Activated CD4-positive, alpha-beta memory T cell treated with anti-CD3 and anti-CD28 coated beads, Interleukin-2, amount 10 ng/mL, durations not matched to agents 7 days and 5 days (primary cell): Measurements from ENCODE around the gene CSF2RB. TPM values are rescaled to one million over a fixed set of nuclear protein-coding genes. Genes with fewer than 3 reads are reported as not detected.

ENCODE experiments used
- CTCF ChIA-PET: fragments of 350-600 bp; sonication (Branson Sonifier 250); formaldehyde crosslinking; loops from one replicate; lab custom pipeline; 2021; ENCODE audit warnings: antibody characterized with exemption, inconsistent platforms; lab: Charles Lee
- POLR2A ChIA-PET: fragments of 350-600 bp; sonication (Branson Sonifier 250); formaldehyde crosslinking; loops from one replicate; lab custom pipeline; 2021; ENCODE audit warnings: antibody characterized with exemption; lab: Charles Lee
- DNase-seq: peaks from one replicate; pipeline ENCODE4 v3.0.0-alpha.2; 2020
- H3K27ac Mint-ChIP-seq: one replicate; pipeline ENCODE4 v1.8.0; 2021; ENCODE audit warnings: mild to moderate bottlenecking, mixed read lengths
- H3K27me3 Mint-ChIP-seq: one replicate; pipeline ENCODE4 v1.8.0; 2021; ENCODE audit warnings: mixed read lengths
- H3K36me3 Mint-ChIP-seq: one replicate; pipeline ENCODE4 v1.8.0; 2021; ENCODE audit warnings: low read depth, mixed read lengths
- H3K4me1 Mint-ChIP-seq: one replicate; pipeline ENCODE4 v1.8.0; 2021; ENCODE audit warnings: mixed read lengths
- H3K4me3 Mint-ChIP-seq: one replicate; pipeline ENCODE4 v1.8.0; 2021; ENCODE audit warnings: mild to moderate bottlenecking, mixed read lengths
- H3K9me3 Mint-ChIP-seq: one replicate; pipeline ENCODE4 v1.8.0; 2021; ENCODE audit warnings: mixed read lengths
- total RNA-seq, 2 experiments: library from RNA; stranded (reverse); gene quantifications; one replicate each; pipeline ENCODE4 v1.2.3, GENCODE V29; 2021

The CSF2RB gene
- total RNA-seq, 2 experiments from 2014 or later = 2.3 to 3.0 TPM

DNA sequence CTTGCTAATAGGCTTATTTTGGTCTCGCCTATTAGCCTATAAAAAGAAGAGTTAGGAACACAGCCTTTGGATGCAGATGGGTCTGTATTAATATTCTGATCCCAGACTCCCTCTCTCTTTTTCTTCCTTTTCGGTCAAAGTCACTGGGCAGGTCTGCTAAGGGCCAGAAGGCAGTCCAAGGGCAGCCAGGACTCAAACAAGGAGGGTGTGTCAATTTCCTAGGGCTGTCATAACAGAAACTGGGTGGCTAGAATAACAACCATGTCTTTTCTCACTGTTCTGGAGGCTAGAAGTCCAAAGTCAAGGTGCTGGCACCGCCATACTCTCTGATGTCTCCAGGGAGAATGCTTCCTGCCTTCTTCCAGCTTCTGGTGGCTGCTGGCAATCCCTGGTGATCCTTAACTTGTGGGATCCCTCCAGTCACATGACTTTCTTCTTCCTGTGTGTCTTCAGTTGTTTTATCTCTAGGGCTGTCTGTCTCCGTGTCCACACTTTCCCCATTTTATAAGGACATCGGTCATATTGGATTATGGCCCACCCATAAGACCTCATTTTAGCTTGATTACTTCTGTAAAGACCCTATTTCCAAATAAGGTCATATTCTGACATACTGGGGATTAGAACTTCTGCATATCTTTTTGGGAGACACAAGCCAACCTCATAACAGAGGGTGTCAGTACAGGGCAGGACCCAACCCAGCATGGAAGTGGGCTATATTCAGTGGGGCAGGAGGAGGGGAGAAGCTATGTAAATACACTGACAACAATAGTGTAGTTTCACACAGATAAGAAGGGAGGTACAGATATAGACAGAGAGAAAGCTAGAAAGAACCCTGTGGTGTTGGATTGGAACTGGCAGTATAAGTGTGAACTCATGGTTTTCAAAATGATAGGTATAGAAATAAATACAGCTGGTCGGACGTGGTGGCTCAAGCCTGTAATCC lies 5.9 kb upstream of the CSF2RB start:
- ChIA-PET CTCF (interaction anchor here (1.1 to 1.7 kb wide), 2 partner anchors 48 to 54 kb away, joined by 4 to 5 read pairs; no protein-coding TSS in a partner anchor), POLR2A (no interaction called here)
- no peak overlapping the region for H3K27ac Mint-ChIP-seq
- peaks cover 44% of the 10 kb centered on the region for H3K27me3 Mint-ChIP-seq
- peaks cover 5% of the 10 kb centered on the region for H3K36me3 Mint-ChIP-seq
- H3K9me3 Mint-ChIP-seq = peaks cover 9% of the 10 kb centered on the region
- peaks cover 3% of the 10 kb centered on the region for H3K4me1 Mint-ChIP-seq
- H3K4me3 Mint-ChIP-seq = no peak overlapping the region
- no peak for DNase-seq

DNA sequence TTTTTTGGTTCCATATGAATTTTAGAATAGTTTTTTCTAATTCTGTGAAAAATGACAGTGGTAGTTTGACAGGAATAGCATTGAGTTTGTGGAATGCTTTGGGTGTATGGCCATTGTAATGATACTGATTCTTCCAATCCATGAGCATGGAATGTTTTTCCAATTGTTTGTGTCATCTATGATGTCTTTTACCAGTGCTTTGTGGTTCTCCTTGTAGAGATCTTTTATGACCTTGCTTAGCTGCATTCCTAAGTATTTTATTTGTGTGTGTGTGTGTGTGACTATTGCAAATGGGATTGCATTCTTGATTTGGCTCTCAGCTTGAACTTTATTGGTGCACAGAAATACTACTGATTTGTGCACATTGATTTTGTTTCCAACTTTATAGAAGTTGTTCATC lies 3.0 kb upstream of the CSF2RB start:
- H3K4me1 Mint-ChIP-seq = peaks cover 3% of the 10 kb centered on the region
- no peak for DNase-seq
- H3K4me3 Mint-ChIP-seq = no peak overlapping the region
- CTCF ChIA-PET = interaction anchor here (1.0 to 1.3 kb wide), 2 partner anchors 51 to 54 kb away, joined by 3 to 5 read pairs; no protein-coding TSS in a partner anchor
- H3K9me3 Mint-ChIP-seq = no peaks in the 10 kb centered on the region
- no peaks in the 10 kb centered on the region for H3K36me3 Mint-ChIP-seq
- peaks cover 33% of the 10 kb centered on the region for H3K27me3 Mint-ChIP-seq
- no peak overlapping the region for H3K27ac Mint-ChIP-seq
- POLR2A ChIA-PET = no interaction called here

DNA sequence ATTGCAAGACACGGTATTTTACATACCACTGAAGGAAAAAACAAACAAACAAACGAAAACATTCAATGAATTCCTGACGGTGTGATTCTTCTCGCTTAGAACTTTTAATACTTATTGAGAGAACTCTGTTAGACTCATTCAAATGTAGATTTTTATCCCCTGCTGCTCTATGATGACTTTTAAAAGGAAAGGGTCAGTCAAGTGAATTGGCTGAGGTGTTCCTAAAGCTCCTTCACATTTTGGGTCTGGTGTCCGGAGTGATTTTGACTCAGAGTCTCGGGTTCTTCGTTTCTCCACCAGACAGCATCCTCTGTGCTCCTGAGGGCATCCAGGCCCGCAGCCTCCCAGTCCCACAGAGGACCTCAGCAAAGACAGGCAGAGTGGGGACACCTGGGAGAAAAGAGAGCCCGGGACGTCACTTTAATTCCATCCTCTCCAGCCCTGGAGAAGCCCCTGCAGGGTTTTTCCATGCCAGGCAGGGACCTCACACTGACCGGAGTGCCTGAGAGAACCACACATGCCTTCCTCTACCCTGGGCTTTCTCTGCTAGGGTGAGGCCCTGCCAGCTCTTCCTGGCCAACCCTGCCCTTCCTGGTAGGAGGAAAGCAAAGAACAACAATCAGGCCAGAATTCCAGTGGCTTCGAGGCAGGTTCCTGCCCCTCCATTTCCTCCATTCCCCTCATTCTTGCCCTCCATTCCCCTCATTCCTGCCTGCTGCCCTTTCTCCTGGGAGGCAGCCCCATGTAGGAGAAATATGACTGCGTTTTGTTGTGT lies 1.4 kb upstream of the CSF2RB start:
- Mint-ChIP-seq H3K4me1 (peaks cover 3% of the 10 kb centered on the region), H3K4me3 (no peak overlapping the region), H3K27me3 (peaks cover 37% of the 10 kb centered on the region), H3K36me3 (no peaks in the 10 kb centered on the region), H3K27ac (no peak overlapping the region), H3K9me3 (no peaks in the 10 kb centered on the region)
- ChIA-PET CTCF (no interaction called here), POLR2A (no interaction called here)
- DNase-seq = no peak

DNA sequence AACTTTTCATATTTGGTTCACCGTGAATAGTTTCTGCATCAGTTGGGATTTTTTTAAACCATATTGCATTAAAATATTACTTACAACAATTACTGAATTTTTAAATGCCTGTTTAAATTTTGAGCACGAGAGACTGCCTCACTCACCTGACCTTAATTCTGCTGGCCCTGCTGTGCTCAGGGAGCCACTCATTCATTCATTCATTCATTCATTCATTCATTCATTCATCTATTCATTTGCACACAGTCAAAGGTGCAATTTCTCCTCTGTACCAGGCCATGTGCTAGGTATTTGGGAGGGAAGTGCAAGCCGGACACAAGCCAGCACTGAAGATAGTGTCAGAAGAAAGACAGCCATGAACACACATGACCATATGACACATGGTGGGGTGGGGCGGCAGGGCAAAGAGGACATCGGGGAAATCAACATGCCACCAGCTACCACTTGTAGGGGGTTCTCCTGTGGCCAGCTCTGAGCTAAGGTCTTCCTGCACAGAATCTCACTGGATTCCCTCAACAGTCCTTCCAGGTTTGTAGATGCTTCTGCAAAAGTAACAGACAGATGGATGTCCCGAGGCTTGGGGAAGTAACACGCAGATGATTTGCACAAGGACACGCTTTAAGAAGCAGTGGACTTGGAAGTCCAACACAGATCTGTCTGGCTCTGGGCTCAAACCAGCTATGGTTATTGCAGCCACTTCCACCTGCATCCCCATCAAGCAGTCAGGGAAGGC lies 568 bp upstream of the CSF2RB start:
- no peaks in the 10 kb centered on the region for H3K36me3 Mint-ChIP-seq
- peaks cover 3% of the 10 kb centered on the region for H3K4me1 Mint-ChIP-seq
- ChIA-PET POLR2A (no interaction called here), CTCF (no interaction called here)
- no peak for DNase-seq
- H3K27ac Mint-ChIP-seq = no peak overlapping the region
- H3K4me3 Mint-ChIP-seq = peak overlapping the region; percentile 16
- H3K9me3 Mint-ChIP-seq = no peaks in the 10 kb centered on the region
- peaks cover 38% of the 10 kb centered on the region for H3K27me3 Mint-ChIP-seq

DNA sequence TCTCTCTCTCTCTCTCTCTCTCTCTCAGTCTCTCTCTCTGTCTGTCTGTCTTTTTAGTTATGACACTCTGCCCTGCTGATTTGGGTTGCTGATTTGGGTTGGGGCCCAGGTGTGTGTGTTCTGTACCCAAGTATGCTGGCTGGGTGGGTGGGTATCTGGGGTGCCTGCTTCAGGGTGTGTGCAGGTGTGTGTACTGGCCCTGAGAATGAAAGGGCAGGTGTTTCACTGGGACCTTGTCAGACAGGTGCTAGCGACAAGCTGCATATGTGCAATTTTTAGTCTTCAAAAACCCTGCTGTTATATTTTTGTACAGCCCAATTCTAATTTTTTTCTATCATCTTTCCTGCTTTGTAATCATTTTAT lies 943 bp downstream of the CSF2RB start:
- peak overlapping the region; percentile 50 for H3K4me3 Mint-ChIP-seq
- no peaks in the 10 kb centered on the region for H3K9me3 Mint-ChIP-seq
- H3K36me3 Mint-ChIP-seq = no peaks in the 10 kb centered on the region
- no peak overlapping the region for H3K27ac Mint-ChIP-seq
- peaks cover 41% of the 10 kb centered on the region for H3K27me3 Mint-ChIP-seq
- DNase-seq = no peak
- peaks cover 3% of the 10 kb centered on the region for H3K4me1 Mint-ChIP-seq
- POLR2A ChIA-PET = interaction anchor here (0.7 to 1.4 kb wide), 2 partner anchors 10 to 12 kb away, joined by 3 read pairs; no protein-coding TSS in a partner anchor
- CTCF ChIA-PET = interaction anchor here (1.7 kb wide), 1 partner anchor 58 kb away, joined by 4 read pairs; no protein-coding TSS in a partner anchor

DNA sequence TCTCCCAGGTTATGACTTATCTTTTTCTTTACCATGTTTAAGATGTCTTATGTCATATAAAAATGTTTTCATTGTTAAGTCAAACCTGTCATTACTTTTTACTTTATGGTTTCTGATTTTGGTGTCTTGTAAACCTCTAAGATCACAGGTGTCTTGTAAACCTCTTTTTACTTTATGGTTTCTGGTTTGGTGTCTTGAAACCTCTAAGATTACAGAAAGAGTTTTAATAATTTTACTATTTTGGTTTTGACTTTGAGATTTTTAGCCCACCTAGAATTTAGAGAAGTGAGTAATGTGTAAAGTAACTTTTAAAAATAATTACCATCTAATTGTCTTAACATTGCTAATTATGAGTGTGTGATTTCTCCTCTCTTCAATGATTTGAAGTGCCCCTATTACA lies 2.6 kb downstream of the CSF2RB start:
- H3K4me1 Mint-ChIP-seq = peaks cover 5% of the 10 kb centered on the region
- H3K9me3 Mint-ChIP-seq = no peaks in the 10 kb centered on the region
- no peak for DNase-seq
- peaks cover 41% of the 10 kb centered on the region for H3K27me3 Mint-ChIP-seq
- no peak overlapping the region for H3K4me3 Mint-ChIP-seq
- H3K36me3 Mint-ChIP-seq = no peaks in the 10 kb centered on the region
- no peak overlapping the region for H3K27ac Mint-ChIP-seq
- ChIA-PET POLR2A (no interaction called here), CTCF (no interaction called here)

DNA sequence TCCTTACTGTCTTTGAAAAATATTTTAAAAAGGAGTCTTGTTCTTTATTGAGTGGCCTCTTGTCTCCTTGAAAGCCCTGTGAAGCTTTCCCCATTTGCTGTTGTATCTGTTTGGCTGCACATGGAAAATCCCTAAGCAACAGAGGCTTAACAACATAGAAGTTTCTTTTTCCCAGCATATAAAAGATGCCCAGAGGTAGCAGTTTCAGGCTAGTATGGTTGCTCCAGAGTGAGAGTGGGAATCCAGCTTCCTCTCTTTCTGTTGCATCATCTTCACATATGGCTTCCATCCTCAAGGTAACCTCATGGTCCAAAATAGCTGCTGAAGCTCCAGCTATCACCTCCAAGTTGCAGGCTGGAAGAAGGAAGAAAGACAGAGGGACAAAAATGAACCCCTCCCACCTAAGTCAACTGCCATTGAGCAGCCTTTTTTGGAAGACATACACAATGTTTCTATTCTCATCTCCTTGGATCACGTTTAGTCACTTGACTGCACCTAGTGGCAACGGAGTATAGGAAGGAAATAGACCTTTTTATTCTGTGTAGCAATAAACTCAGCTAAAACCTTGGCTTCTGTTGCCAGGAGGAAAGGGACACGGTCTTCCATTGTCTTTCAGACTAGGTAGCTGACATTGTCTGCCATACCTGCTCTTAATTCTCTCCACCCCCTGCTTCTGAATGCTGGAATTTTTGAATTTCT lies 5.3 kb downstream of the CSF2RB start:
- no peak overlapping the region for H3K27ac Mint-ChIP-seq
- ChIA-PET POLR2A (interaction anchor here (0.7 kb wide), 1 partner anchor 15 kb away, joined by 3 read pairs; no protein-coding TSS in a partner anchor), CTCF (no interaction called here)
- H3K9me3 Mint-ChIP-seq = no peaks in the 10 kb centered on the region
- H3K36me3 Mint-ChIP-seq = no peaks in the 10 kb centered on the region
- peaks cover 30% of the 10 kb centered on the region for H3K27me3 Mint-ChIP-seq
- no peak for DNase-seq
- H3K4me3 Mint-ChIP-seq = no peak overlapping the region
- H3K4me1 Mint-ChIP-seq = peaks cover 6% of the 10 kb centered on the region

DNA sequence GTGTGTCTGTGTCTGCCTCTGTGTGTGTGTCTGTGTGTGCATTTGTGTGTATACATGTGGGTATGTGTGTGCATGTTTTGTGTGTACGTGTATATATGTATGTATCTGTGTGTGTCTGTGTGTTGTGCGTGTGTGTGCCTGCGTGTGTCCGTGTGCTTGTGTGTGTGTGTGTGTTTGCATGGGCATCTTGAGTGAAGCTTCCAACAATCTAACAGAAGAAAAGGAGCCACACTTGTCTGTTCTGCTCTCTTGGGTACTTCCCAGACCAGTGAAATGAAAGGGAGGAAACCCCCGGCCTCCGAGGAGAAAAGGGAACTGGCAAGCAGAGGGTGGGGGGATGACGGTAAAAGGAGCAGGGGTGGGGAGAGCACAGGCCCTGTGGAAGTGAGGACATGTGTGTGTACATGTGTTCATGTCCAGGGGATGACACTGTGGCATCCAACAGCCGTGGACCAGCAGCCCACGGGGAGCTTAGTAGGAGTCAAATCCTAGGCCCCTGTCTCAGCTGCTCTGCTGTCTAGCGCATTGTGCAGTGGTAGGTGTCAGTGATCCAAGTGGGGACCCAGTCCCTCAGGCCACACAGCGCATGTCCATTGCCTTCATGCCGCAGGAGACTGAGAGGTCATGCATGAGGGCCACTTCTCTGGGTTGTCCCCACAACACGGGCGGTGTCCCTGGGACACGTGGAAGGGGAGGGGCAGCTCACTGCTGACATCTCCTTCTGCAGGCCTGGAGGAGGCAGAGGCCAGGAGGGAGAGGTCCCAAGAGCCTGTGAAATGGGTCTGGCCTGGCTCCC lies 8.1 kb downstream of the CSF2RB start:
- H3K36me3 Mint-ChIP-seq = no peaks in the 10 kb centered on the region
- no peak overlapping the region for H3K4me3 Mint-ChIP-seq
- DNase-seq = no peak
- ChIA-PET POLR2A (no interaction called here), CTCF (interaction anchor here (0.6 kb wide), 1 partner anchor 39 kb away, joined by 3 read pairs; no protein-coding TSS in a partner anchor)
- no peaks in the 10 kb centered on the region for H3K9me3 Mint-ChIP-seq
- H3K27ac Mint-ChIP-seq = no peak overlapping the region
- peaks cover 28% of the 10 kb centered on the region for H3K27me3 Mint-ChIP-seq
- peaks cover 20% of the 10 kb centered on the region for H3K4me1 Mint-ChIP-seq

DNA sequence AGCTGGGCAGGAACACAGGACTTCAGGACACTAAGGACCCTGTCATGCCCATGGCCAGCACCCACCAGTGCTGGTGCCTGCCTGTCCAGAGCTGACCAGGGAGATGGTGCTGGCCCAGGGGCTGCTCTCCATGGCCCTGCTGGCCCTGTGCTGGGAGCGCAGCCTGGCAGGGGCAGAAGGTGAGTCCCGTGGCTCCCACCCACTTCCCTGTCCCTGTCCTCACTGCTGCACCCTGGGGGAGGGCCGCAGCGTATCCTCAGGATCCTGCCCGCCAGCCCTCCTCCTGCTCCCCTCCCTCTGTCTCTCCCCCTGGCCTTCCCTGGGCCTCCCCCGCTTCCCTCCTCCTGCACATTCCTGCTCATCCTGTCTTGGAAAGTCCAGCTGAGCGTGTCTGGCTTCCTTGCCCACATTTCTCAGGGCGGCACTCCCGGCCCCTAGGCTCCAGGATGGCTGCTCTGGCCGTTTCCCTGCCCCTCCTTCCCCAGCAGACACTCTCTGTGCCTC lies 8.7 kb downstream of the CSF2RB start:
- Mint-ChIP-seq H3K27me3 (peaks cover 26% of the 10 kb centered on the region), H3K4me3 (no peak overlapping the region), H3K4me1 (peaks cover 27% of the 10 kb centered on the region), H3K36me3 (no peaks in the 10 kb centered on the region), H3K27ac (no peak overlapping the region), H3K9me3 (no peaks in the 10 kb centered on the region)
- DNase-seq = no peak
- ChIA-PET CTCF (interaction anchor here (0.6 kb wide), 1 partner anchor 40 kb away, joined by 3 read pairs; no protein-coding TSS in a partner anchor), POLR2A (no interaction called here)

DNA sequence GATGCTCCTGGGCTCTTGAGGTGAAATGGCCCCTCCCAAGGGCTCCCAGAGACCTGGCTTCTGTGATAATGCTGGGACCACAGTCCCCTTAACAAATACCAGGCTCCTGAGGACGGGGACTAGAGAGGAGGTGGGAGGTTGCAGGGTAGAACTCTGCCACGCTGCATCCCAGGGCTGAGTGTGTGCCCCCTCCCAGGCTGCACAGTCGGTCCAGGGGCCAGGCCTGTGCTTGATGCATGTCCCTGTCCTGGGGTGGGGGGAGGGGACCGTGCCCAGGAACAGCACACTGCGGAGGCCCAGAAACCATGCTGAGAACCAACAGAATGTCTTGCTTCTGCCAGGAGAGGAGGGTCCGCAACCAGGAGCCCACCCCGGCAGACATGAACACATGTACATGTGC lies 9.3 kb downstream of the CSF2RB start:
- H3K27ac Mint-ChIP-seq = no peak overlapping the region

DNA sequence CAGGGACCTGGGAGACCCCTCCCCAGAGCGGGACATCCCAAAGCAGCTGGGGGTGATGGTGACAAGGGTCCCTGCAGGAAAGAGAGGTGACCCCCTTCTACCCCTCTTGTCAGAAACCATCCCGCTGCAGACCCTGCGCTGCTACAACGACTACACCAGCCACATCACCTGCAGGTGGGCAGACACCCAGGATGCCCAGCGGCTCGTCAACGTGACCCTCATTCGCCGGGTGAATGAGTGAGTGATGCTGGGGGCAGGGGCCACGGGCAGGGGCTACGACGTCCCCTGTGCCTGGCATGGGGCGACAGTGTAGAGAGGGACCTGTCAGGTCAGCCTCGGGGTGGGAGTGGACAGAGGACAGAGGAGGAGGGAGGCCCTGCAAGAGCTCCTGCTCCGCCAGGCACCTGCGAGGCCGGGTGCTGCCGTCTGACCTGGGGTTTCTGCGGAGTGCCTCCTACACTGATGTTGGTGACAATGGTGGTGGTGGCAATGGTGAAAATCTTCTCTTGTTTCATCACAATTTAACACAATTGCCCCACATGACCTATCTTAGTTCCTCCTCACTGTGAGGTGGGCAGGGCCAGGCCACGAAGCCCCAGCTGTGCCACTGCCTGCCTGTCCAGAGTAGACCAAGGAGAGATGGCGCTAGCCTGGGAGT lies 9.8 kb downstream of the CSF2RB start:
- Mint-ChIP-seq H3K27ac (no peak overlapping the region), H3K9me3 (no peaks in the 10 kb centered on the region), H3K27me3 (peaks cover 20% of the 10 kb centered on the region), H3K36me3 (no peaks in the 10 kb centered on the region), H3K4me1 (peaks cover 31% of the 10 kb centered on the region), H3K4me3 (no peak overlapping the region)
- CTCF ChIA-PET = no interaction called here
- POLR2A ChIA-PET = no interaction called here
- DNase-seq = no peak

More for the DNA sequence above, 9.3 kb downstream of the CSF2RB start:
- Mint-ChIP-seq H3K9me3 (no peaks in the 10 kb centered on the region), H3K36me3 (no peaks in the 10 kb centered on the region), H3K27me3 (peaks cover 25% of the 10 kb centered on the region), H3K4me1 (peaks cover 31% of the 10 kb centered on the region), H3K4me3 (no peak overlapping the region)
- ChIA-PET POLR2A (no interaction called here), CTCF (no interaction called here)
- no peak for DNase-seq
